HG03432 (cell line): Measurements from ENCODE around the gene FCRL5.

Source experiments
- ATAC-seq: cut with Tn5 transposase; IDR thresholded peaks from one replicate; pipeline ENCODE4 v1.9.1; 2021; ENCODE audit warnings: mild to moderate bottlenecking, moderate library complexity; ENCODE audit not compliant: unreplicated experiment

Gene FCRL5

DNA sequence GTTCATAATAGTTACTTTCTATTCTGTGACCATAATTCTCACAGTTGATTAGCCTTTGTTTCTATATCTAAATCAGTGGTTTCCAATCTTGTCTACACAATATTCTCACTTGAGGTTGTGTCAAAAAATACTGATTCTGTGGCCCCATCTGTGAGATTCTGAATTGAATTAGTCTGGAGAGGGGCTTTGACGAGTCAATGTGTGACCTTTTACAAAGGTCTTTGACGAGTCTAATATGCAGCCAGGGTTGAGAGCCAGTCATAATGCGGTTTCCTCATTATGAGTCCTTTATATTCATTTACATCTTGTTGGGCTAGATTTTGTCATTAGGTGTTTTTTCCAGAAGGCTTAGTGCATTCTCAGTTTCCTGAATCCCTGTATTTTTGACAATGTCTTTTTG lies 19.7 kb downstream of the FCRL5 start:
- no peak for ATAC-seq

- peak; percentile 78 for ATAC-seq
Observed at GRCh38 chr1:157523774-157524493, 28.4 kb downstream of the FCRL5 start.

GRCh38 chr1:157521056-157521455 lies 31.3 kb downstream of the FCRL5 start:
- no peak for ATAC-seq

DNA sequence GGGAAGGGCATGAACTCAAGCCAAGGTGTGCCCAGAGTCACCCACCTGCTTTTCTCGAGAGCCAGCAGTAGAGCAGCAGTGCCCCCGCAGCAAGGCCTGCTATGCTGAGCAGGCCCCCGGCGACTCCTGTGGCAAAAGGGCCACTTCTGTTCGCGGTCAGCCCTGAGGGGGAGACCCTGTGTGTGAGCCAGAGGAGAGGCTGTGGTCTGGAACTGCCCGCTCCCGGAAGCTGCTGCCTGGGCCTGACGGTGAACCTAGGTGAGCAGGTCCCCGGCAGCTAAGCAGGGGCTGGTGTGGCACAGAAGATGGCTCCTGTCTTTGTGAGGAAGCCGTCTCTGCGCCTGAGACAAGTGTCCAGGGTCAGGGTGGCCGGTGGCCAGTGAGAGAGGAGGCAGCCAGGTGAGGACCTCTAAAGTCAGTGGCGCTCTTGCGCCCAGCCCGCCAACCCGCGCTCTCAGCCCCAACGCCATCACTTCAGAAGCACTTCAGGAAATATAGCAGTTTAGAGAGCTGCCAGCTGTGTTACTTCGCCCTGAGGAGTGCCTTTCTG lies 31.9 kb downstream of the FCRL5 start:
- ATAC-seq: no peak

DNA sequence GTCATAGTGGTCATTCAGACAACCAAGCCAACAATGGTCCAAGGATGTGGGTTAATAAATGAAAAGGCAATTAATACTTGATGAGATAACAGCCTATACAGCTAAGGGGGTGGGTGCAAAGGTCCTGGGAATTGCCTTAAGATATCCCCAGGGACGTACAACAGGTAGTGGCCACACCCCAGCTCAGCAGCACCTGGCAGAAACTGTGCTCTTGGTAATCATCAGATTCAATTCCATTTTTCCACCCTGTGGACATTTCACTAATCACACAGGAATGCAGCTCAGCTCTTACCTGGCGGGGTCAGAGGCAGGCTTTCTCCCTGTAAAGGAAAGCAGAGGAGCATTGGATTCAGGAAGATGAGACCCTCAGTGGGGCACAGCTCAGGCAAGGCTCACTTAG lies 32.9 kb downstream of the FCRL5 start:
- no peak for ATAC-seq

DNA sequence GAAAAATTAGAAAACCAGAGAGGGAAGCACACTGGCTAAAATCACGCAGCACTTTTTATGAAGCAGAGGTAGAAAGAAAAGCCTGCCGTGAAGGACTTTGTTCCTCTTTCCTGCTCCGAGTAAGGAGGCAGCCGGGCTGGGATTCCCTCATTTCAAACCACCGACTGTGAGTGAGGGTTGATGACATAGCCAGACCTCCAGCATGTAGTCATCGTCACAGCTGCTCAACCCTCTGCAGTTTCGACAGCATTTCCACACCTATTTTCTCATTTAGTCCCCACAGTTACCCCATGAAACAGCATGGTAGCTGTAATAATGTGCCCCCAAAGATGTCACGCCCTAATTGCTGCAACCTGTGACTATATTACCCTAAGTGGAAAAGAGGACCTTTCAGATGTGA lies 35.3 kb downstream of the FCRL5 start:
- no peak for ATAC-seq

DNA sequence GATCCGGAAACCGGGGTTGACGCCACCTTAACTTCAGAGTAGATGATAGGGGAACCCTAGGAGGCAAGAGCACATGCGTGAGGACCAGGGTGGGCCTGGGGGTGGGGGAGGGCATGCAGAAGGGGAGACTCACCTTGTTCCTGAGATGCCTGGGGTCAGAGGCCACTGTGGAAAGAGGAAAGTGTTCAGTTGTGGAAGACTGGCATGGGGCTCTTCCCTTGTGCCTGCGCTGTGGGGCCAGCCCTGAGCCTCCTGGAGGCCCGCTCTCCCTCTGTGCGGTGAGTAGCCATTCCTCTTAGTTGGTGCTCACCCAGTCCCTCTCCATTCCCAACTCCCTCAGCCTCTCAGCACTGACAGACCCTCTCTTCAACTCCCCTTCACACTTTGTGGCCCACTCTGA lies 36.6 kb downstream of the FCRL5 start:
- no peak for ATAC-seq

DNA sequence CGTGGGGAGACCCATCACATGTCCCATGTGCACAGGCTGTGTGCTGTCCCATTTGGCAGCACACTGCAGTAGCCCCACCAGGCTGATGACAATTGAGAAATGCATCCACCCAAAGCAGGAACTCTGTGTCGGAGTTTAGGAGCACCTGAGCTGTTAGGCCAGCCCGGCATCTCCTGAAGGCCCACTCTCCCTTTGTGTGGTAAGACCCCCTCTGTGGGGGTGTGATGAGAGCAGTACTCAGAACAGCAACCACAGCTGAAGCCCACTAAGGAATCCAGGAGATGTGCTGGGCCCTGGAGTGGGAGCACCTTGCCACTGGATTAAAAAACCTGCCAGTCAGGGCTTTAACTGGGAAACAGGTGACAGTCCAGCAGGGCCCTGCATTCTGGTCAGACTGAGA lies 37.2 kb downstream of the FCRL5 start:
- no peak for ATAC-seq

DNA sequence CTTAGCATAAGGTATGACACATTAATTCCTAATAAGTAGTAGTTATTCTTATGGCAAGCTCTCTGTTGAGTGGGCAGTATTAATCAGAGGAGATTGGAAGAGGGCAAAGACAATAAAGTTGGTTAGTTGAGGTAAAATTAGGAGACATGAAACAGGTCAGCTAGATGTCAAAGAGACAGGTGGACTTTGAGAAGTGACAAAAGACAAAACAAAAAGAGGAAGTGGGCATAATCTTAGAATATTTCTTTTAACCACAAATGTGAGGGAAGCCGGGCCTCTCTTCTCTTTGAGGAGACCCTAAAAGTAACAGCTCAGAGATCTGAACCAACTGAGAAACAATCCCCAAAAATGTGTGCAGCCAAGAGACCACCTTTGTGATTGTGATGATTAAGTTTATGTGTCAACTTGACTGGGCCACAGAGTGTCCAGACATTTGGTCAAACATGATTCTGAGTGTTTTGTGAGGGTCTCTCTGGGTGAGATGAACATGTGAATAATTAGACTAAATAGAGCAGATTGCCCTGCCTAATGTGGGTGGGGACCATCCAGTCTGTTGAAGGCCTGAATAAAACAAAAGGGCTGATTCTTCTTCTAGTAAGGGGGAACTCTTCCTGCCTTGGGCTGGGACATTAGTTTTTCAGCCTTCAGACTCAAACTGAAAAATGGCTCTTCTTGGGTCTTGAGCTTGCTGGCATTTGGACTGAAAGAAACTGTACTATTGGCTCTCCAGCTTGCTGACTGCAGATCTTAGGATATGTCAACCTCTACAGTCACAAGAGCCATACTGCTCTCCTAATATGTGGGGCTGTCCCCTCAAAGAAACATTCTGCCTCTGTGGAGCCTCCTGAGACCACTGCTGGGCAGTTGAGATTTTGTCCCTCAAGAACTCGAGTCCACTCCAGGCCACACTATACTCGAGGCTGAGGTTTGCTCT lies 40.0 kb downstream of the FCRL5 start:
- ATAC-seq: peak; percentile 67

DNA sequence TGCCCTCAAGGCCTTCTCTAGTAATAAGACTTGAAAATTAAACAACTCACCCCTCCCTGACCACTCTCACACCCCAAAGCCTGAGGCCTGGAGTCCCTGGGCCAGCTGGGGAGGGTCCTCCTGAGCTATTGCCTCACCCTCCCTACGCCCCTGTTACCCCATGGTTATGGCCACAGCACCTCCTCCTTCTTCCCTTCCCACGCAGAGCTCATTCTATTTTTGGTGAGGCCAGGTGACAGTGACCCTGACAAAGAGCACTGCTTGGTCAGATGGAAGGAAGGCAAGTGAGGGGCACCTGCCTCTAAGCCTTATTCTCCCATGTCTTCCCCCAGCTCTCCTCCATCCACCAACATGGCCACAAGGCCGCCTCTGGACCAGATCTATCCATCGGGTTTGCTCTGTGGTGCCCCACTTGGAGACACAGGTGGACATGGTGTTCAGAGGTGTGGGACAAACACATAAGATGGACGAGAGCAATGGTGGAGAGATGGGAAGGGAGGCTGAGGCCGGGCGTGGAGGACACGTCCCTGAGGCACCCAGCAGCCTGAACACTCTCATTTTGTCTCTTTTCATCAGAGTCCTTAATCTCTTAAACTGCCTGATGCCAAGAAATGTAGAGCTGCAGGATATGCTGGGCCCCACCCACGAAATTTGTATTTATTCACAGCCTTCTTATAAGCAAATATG lies 42.6 kb downstream of the FCRL5 start:
- ATAC-seq: no peak

DNA sequence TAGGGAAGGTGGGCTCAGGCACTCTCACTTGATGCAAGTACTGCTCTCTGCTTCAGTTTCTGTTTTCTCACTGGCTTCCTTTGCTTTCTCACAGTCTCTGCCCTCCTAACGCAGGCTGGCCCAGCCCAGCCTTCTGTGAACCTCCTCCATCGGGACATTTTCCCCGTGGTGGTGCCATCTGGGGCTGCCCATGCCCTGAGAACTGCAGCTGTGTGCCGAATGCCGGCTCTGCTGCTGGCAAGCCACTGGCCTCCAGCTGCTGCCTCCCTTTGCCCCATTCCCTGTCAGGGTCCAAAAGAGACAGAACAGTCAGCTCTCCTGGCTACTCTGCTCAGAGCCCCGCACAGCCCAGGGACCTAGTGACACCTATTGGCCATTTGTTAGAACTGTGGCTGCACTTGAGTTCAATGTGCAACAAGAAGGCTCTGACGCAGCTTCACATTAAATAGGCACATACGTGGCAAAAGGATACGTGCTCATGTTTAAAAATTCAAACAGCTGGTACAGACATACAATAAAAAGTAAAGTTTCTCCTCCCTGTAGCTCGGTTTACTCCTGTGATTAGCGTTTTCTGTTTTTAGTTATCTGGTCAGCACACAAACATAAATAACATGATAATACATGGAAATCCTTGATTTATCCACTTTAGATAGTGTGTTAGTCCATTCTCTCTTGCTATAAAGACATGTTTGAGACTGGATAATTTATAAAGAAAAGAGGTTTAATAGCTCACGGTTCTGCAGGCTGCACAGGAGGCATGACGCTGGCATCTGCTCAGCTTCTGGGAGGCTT lies 46.6 kb downstream of the FCRL5 start:
- peak; percentile 93 for ATAC-seq

- no peak for ATAC-seq
Observed at GRCh38 chr1:157504646-157505045, 47.7 kb downstream of the FCRL5 start.

DNA sequence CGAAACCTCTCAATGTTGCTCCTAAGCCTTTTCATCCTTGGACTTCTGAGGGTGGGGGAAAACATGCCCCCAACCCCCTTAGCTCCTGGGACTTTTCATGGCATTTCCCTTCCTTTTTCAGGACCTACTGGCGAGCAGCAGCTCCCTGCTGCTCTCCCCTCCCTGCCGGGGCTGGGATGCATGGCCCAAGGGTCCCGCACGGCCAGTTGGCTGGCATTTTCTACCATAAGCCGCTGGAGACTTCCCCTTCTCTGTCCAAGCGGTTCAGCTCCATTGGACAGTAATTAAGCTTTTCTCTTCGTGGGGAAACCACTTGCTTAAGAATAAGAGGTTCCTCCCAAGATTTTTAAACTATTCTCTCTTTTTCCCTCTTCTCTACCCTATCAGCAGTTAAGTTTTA lies 52.8 kb downstream of the FCRL5 start:
- no peak for ATAC-seq

DNA sequence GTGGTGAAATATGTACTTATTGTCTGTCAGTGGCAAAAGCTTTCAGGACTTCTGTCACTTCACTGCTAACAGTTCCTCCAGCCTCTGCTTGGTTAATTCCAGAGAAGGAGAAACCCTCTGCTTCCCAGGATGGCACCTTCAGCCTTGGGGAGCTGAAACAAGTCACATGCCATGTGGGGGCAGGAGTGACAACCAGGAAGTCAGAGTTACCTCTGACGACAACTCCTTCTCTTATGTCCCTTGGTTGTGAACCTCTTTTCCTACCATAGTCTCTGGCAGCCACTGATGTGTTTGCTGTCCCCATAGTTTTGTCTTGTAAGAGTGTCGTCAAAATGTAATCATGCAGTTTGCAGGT lies 53.6 kb downstream of the FCRL5 start:
- ATAC-seq: no peak

DNA sequence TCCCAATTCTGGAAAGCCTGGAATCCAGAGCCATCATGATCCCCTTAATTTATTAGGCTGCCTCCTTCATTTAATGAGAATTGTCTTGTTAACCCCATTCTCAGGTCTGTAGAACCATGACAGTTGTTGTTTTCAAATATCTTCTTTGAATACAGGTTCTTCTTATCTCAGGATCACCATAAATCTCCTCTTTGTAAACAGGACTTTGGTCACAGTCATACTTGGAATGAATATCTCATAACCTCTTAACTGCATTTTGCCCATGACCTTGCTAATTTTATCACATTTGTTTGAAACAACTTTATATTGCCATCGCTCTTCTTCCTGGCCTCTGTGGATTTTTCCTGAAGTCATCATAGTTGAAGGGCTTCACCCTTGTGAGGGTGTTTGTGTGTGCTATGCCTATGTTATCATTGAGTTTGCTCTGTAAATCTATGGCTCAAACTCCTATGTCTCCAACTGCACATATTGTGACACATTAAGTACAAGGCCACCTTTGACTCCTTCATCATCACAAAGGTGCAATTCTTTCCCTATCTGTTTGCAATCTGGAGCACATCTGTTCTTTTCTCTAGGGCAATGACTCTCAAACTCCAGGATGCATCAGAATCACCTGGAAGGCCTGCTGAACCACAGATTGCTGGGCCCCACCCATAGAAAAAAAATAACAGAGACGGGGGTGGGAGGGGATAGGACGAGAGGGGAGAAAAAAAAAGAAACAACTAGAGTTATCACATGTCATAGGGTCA lies 54.2 kb downstream of the FCRL5 start:
- no peak for ATAC-seq

- no peak for ATAC-seq
Observed at GRCh38 chr1:157497284-157497683, 55.0 kb downstream of the FCRL5 start.

- no peak for ATAC-seq
Observed at GRCh38 chr1:157496121-157496526, 56.2 kb downstream of the FCRL5 start.

DNA sequence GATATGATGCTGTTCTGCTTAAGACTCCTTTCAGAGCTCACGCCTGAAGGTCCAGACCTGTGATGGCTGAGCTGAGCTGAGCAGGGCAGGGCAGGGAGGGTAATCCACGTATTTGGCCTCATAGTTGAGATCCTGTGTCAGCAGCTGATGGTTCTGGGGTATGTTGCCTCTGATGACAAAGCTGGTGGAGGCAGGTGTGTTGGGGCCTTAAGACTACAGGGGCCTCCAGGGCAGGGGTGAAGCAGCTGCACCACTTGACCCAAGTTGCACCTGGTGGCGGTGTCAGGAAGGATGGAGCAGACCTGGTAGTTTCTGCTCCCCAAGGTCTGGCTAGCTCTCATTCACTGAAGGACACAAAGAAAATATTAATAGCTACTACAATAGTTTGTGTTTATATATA lies 57.0 kb downstream of the FCRL5 start:
- ATAC-seq: no peak

DNA sequence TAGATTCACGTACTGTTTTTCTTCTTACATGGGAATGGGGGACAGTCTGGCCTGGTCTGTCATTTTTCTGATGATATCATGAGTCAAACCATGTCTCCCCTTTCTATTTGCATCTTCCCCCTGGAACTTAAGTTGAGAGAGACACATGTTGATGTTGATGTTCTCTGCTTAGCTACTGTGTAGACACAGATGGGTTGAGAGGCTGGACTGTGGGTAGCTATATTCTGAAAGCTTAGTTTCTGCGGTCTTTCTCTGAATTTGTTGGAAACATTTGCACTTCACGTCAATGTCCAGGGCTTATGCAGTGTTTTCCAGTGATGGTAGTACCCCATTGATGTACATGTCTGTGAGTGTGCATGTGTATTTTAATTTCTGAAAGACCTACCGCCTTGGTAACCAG lies 58.2 kb downstream of the FCRL5 start:
- no peak for ATAC-seq
